Keratinocyte (primary cell): ENCODE measurements around the gene PAPOLA. TPM values are rescaled to one million over a fixed set of nuclear protein-coding genes. Genes with fewer than 3 reads are reported as not detected.

Source experiments
- DNase-seq: peaks from one replicate; pipeline ENCODE4 v3.0.0-alpha.2; 2011; ENCODE audit warnings: low read depth, missing footprints, low spot score
- FAIRE-seq: peaks from 2 replicates; lab custom pipeline; 2011; peaks lifted over from hg19 to GRCh38; lab: Jason Lieb, UNC
- H2AFZ ChIP-seq: 2 replicates; pipeline ENCODE4 v1.6.0; 2012; ENCODE audit warnings: low read length, control low read depth, inconsistent platforms; ENCODE audit not compliant: control insufficient read depth
- H3K27ac ChIP-seq: 2 replicates; pipeline ENCODE4 v1.5.1; 2011; ENCODE audit warnings: low read length; ENCODE audit not compliant: control insufficient read depth, insufficient read depth
- H3K27me3 ChIP-seq: 3 replicates; pipeline ENCODE4 v1.6.0; 2011; ENCODE audit warnings: low read length; ENCODE audit not compliant: control insufficient read depth, insufficient read depth; ENCODE audit errors: extremely low read depth
- H3K36me3 ChIP-seq, 2 experiments: 2 replicates in 1 of 2; 3 replicates in 1 of 2; pipeline ENCODE4 v1.5.1; 2011; ENCODE audit warnings: low read length in 2 of 2, mild to moderate bottlenecking in 1 of 2; ENCODE audit not compliant: control insufficient read depth in 2 of 2, insufficient read depth in 2 of 2; ENCODE audit errors: extremely low read depth in 1 of 2
- H3K4me1 ChIP-seq: 3 replicates; pipeline ENCODE4 v1.5.1; 2011; ENCODE audit warnings: low read length; ENCODE audit not compliant: control insufficient read depth, insufficient read depth; ENCODE audit errors: extremely low read depth
- H3K4me2 ChIP-seq: 3 replicates; pipeline ENCODE4 v1.6.0; 2011; ENCODE audit warnings: low read depth, low read length; ENCODE audit not compliant: control insufficient read depth, insufficient read depth; ENCODE audit errors: extremely low read depth
- H3K4me3 ChIP-seq, 3 experiments: fragments of 200-600 bp in 1 of 3; sonication (generic) in 1 of 3; 2 replicates in 2 of 3; 3 replicates in 1 of 3; pipeline ENCODE4 v1.5.1; 2011 to 2016; ENCODE audit warnings: low read length in 3 of 3, mild to moderate bottlenecking in 3 of 3, control low read depth in 2 of 3, inconsistent platforms in 1 of 3, low read depth in 1 of 3, mixed read lengths in 1 of 3, mixed run types in 1 of 3, moderate library complexity in 1 of 3; ENCODE audit not compliant: control insufficient read depth in 2 of 3, insufficient read depth in 2 of 3; ENCODE audit errors: extremely low read depth in 1 of 3
- H3K79me2 ChIP-seq: 2 replicates; pipeline ENCODE4 v1.6.0; 2012; ENCODE audit warnings: low read length; ENCODE audit not compliant: control insufficient read depth, insufficient read depth
- H3K9ac ChIP-seq: 3 replicates; pipeline ENCODE4 v1.6.0; 2011; ENCODE audit warnings: low read length; ENCODE audit not compliant: control insufficient read depth, insufficient read depth; ENCODE audit errors: extremely low read depth
- H3K9me1 ChIP-seq: 3 replicates; pipeline ENCODE4 v1.6.0; 2011; ENCODE audit warnings: low read length; ENCODE audit not compliant: control insufficient read depth, insufficient read depth; ENCODE audit errors: extremely low read depth
- H3K9me3 ChIP-seq: 2 replicates; pipeline ENCODE4 v1.5.1; 2012; ENCODE audit warnings: low read depth, low read length; ENCODE audit not compliant: control insufficient read depth
- H4K20me1 ChIP-seq: 3 replicates; pipeline ENCODE4 v1.6.0; 2011; ENCODE audit warnings: low read length; ENCODE audit not compliant: control insufficient read depth, insufficient read depth; ENCODE audit errors: extremely low read depth
- CTCF ChIP-seq, 3 experiments: IDR thresholded peaks in 1 of 3; conservative IDR thresholded peaks in 1 of 3; optimal IDR thresholded peaks in 1 of 3; 2 replicates in 2 of 3; 3 replicates in 1 of 3; pipeline versions ENCODE3 to v1.5.1; 2011; ENCODE audit warnings: low read length in 3 of 3, mild to moderate bottlenecking in 3 of 3, moderate library complexity in 2 of 3, control low read depth in 1 of 3, inconsistent platforms in 1 of 3; ENCODE audit not compliant: insufficient read depth in 2 of 3; ENCODE audit errors: extremely low read depth in 1 of 3
- EZH2 ChIP-seq: IDR thresholded peaks from one replicate; pipeline ENCODE4 v1.6.1; 2012; ENCODE audit warnings: inconsistent platforms, mild to moderate bottlenecking, low read length, moderate library complexity
- dilution Hi-C: fragments of 300-500 bp; cut with MboI; formaldehyde crosslinking; loops from one replicate; pipeline ENCODE4 v1.7.0; 2020; ENCODE audit warnings: low sequenced_read_pairs; ENCODE audit not compliant: extremely low pct_ligation_motif_present
- polyA plus RNA-seq, 5 experiments: library from polyadenylated mRNA; depleted of rRNA in 3 of 5; stranded (reverse) in 3 of 5; stranded (forward) in 1 of 5; unstranded in 1 of 5; fragments of >200 nt; gene quantifications; 1 replicate in 1 of 5; 2 replicates in 3 of 5; 3 replicates in 1 of 5; pipeline versions ENCODE4 v1.2.1 to v1.2.3, GENCODE V29; 2011 to 2012; ENCODE audit warnings: missing spikeins in 2 of 5, low read depth in 1 of 5, low replicate concordance in 1 of 5

PAPOLA gene
- polyA plus RNA-seq, 1 donor (not counting 4 experiments of a cell fraction or from before 2014, with no cell fraction given), result 154 TPM

- Histone ChIP-seq H3K4me2 (no peak overlapping the region), H3K9me1 (peaks cover 8% of the 10 kb centered on the region), H3K36me3 (peaks cover 0 to 7% of the 10 kb centered on the region in 2 experiments), H3K27me3 (no peaks in the 10 kb centered on the region), H3K9ac (no peak overlapping the region), H3K4me1 (peaks cover 24% of the 10 kb centered on the region), H3K79me2 (peaks cover 98% of the 10 kb centered on the region), H3K27ac (no peak overlapping the region), H3K9me3 (no peaks in the 10 kb centered on the region), H3K4me3 (no peak overlapping the region), H4K20me1 (peaks cover 36% of the 10 kb centered on the region), H2AFZ (no peak overlapping the region)
- dilution Hi-C loops, result no loop called here
- no peak for TF ChIP-seq EZH2
- no peak for TF ChIP-seq CTCF (optimal IDR thresholded peaks at IDR 0.05 in 1 of 3, IDR thresholded peaks at IDR 0.05 in 1 of 3, conservative IDR thresholded peaks at IDR 0.05 in 1 of 3; ENCODE audit: extremely low read depth in 1 of 3, insufficient read depth in 2 of 3, low read length in 3 of 3)
- FAIRE-seq, result no peak
- no peak for DNase-seq
These were observed 5.5 kb downstream of the PAPOLA start for GRCh38 chr14:96507723-96508122.

- peaks cover 98% of the 10 kb centered on the region for H3K79me2 ChIP-seq
- no peak overlapping the region for H3K4me2 ChIP-seq
- no peak overlapping the region for H3K9ac ChIP-seq
- DNase-seq (no peak), FAIRE-seq (no peak)
- peaks cover 22% of the 10 kb centered on the region for H3K4me1 ChIP-seq
- TF ChIP-seq EZH2 (no peak), CTCF (optimal IDR thresholded peaks at IDR 0.05 in 1 of 3, IDR thresholded peaks at IDR 0.05 in 1 of 3, conservative IDR thresholded peaks at IDR 0.05 in 1 of 3; ENCODE audit: extremely low read depth in 1 of 3, insufficient read depth in 2 of 3, low read length in 3 of 3) (no peak)
- no peaks in the 10 kb centered on the region for H3K27me3 ChIP-seq
- H4K20me1 ChIP-seq, result peaks cover 35% of the 10 kb centered on the region
- H3K9me3 ChIP-seq, result no peaks in the 10 kb centered on the region
- dilution Hi-C loops, result no loop called here
- no peak overlapping the region for H2AFZ ChIP-seq
- peaks cover 8% of the 10 kb centered on the region for H3K9me1 ChIP-seq
- H3K36me3 ChIP-seq, result peaks cover 0 to 7% of the 10 kb centered on the region in 2 experiments
- no peak overlapping the region for H3K4me3 ChIP-seq
- H3K27ac ChIP-seq, result no peak overlapping the region
These were observed 6.7 kb downstream of the PAPOLA start for GRCh38 chr14:96508900-96509299.
